Stimulated activated CD4-positive, alpha-beta T cell treated with anti-CD3 and anti-CD28 coated beads, Interleukin-4, amount 100 ng/mL, for 24 hours (primary cell): ENCODE measurements around the gene TFCP2L1.
"Not testable (repeated sequence)": the region's sequence is repeated elsewhere in the genome, so short reads cannot be mapped to it uniquely, and the experiment has no call there.

Source experiments
- DNase-seq: peaks from one replicate; pipeline ENCODE4 v3.0.0-alpha.2; 2020

TFCP2L1 gene

DNA sequence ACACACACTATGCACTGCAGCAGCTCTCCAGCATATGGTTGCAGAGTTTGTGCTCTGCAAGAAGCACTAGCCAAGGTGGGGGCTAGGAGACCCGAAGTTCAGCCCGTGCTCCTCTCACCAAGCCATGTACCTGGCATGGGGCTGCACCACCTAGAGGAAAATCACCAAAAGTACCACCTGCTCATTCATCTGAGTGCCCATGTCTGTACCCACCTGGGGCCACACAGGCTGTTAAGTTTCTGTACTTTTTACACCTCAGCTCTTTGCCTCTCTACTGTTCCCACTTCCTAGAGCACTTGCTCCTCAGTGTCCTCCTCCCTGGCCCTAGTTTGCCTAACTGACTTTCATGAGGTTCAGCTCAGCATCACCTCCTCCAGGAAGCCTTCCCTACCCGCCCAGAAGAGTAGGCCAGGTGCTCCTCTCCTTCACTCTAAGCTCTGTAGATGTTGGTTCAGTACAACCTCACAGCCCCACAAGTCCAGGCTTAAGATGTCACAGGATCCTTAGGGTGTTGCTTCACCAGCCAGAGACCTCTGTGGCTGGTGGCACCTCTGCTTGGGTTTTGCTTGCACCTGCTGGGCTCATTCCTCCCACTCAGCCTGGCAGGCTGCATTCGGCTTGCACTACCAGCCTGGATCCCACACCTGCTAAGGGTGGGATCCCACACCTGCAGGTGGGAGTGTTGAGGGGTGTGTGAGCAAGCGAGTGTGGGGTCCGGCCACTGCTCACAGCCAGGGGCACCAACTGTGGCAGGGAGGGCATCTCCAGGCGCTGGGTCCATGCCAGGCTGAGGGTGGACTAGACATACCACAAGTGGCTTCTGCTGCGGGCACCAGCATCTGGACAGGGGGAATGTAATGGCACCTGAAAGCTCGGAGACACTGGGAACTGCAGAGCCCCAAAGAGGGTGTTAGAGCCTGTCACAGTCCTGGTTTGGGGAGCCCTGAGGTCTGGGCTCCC lies 10.2 kb upstream of the TFCP2L1 start:
- no peak for DNase-seq

- DNase-seq = no peak
These were observed 8.7 kb upstream of the TFCP2L1 start for GRCh38 chr2:121293450-121294325.

- DNase-seq = no peak
These were observed 6.2 kb upstream of the TFCP2L1 start for GRCh38 chr2:121291251-121291580.

- DNase-seq = no peak
These were observed 4.3 kb upstream of the TFCP2L1 start for GRCh38 chr2:121289271-121289670.

GRCh38 chr2:121288454-121289231 lies 3.6 kb upstream of the TFCP2L1 start:
- no peak for DNase-seq

GRCh38 chr2:121287956-121288355 lies 3.0 kb upstream of the TFCP2L1 start:
- no peak for DNase-seq

DNA sequence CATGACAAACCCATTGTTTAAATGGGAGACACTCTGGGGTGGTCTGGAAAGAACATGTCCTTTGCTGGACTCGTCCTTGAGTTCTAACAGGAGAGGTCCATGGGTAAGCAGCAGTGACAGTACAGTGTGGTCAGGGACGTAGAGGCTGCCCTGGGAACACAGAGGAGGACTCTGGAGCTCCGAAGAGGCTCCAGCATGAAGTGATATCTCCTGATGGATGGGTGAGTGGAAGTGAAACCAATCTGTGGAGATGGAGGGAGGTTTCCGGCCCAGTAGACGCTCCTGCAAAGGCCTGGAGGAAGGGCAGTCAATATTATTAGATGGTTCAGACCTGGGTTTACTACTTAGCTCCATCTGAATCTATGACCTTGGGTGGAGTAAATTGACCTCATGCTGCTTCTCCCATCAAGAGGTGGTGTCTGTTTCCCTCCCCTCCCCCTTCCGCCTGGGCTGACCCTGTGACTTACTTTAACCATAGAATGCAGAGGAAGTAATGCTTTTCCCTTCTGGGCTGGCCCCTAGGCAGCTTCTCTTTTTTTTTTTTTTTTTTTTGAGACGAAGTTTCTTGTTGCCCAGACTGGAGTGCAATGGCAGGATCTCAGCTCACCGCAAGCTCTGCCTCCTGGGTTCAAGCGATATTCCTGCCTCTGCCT lies 2.3 kb upstream of the TFCP2L1 start:
- DNase-seq = no peak

GRCh38 chr2:121286506-121286905 lies 1.5 kb upstream of the TFCP2L1 start:
- DNase-seq = no peak

GRCh38 chr2:121285926-121286325 lies 924 bp upstream of the TFCP2L1 start:
- DNase-seq = no peak

DNA sequence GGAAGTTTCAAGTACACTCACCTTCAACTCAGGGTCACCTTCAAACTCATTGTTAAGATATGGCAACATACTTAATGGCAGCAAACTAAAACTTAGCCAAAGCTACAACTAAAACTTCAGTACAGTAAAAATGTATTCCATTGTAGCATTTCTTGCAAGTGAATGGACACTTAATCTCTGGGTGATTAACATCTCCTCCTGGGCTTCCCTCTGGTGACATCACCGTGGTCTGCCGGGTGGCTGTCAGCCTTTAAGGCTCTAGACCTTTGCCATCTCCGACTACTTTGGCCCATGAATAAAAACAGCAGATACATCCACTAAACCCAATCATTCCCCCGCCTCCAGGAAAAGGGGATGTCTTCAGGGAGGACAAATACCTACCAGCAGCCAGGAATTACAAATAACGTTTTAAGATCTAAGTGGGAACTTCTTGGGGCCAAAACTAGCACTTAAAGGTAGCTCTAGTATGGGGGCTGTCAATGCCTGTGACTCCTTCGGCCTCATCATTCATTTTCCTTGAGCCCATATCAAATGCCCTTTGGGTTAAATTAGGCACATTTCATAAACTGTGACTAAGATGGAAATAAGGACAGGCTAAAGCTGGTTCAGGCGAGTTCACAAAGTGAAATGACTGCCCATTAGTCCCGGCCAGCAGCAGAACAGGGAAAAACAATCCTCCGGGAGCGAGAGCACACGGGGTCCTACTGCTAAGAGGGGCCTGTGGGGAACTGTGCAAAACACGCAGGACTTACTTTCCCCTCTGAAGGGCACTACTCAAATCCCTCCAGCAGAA lies 1.1 kb downstream of the TFCP2L1 start:
- DNase-seq = no peak

GRCh38 chr2:121282800-121283385 lies 2.1 kb downstream of the TFCP2L1 start:
- no peak for DNase-seq

DNA sequence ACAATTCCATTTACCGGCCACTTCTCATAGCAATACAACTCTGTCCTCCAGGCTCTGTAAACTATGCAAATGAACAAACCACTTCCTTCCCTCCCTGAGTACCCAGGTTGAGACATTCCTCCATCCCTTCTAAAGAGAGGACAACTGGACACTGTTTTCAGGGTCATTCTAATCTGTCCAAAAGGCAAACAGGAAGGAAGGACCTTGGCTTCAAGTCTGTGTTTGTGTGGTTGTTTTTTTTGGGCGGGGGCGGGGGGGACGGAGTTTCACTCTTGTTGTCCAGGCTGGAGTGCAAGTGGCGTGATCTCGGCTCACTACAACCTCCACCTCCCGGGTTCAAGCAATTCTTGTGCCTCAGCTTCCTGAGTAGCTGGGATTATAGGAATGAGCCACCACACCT lies 3.3 kb downstream of the TFCP2L1 start:
- DNase-seq = no peak

DNA sequence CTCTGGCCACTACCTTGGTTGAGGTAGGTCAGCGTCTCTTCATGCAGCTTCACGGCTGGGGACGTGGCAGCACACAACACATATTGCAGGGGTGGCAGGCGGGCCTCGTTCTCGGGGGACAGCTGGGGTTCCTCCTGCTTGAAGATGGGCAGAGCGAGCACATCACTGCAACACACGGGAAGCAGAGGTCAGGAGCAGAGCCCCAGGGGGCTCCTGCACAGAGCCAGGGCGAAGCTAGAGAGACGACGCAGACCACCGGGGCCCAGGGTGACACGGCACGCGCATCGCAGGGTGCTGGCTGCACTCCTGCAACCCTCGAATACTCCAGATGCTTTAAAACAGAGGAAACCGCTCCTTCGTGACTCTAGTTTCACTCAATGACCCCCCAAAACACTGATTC lies 3.9 kb downstream of the TFCP2L1 start:
- DNase-seq = no peak

GRCh38 chr2:121279476-121280220 lies 5.4 kb downstream of the TFCP2L1 start:
- no peak for DNase-seq

DNA sequence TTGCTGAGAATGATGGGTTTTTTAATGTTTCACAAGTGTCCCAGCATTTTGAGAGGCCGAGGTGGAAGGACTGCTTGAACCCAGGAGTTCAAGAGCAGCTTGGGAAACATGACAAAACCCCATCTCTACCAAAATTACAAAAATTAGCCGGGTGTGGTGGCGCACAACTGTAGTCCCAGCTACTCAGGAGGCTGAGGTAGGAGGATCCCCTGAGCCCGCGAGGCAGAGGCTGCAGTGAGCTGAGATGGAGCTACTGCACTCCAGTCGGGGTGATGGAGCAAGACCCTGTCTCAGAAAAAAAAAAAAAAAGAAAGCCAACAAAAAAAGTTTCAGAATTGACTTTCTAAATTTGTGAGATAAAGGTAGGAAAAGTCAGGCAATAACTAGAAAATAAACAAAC lies 8.7 kb downstream of the TFCP2L1 start:
- no peak for DNase-seq

GRCh38 chr2:121273116-121273515 lies 11.9 kb downstream of the TFCP2L1 start:
- no peak for DNase-seq

- DNase-seq = no peak
These were observed 12.4 kb downstream of the TFCP2L1 start for GRCh38 chr2:121272596-121272995.

- DNase-seq = not testable (repeated sequence)
These were observed 15.6 kb downstream of the TFCP2L1 start for GRCh38 chr2:121269436-121269835.

GRCh38 chr2:121266543-121267106 lies 18.4 kb downstream of the TFCP2L1 start:
- DNase-seq = no peak
